Measurements from ENCODE around the gene KIAA1328.
"Not testable (repeated sequence)": the region's sequence is repeated elsewhere in the genome, so short reads cannot be mapped to it uniquely, and the experiment has no call there.

Gene KIAA1328

GRCh38 chr18:37156330-37156942, 327.5 kb downstream of the KIAA1328 start:
- no peak for TF ChIP-seq CTCF (IDR thresholded peaks at IDR 0.05; ENCODE audit: control insufficient read depth, insufficient read depth, low read depth, low read length, missing control alignments)
- no peak overlapping the region for H3K4me3 ChIP-seq (ENCODE audit: control insufficient read depth, low read depth, low read length)
- DNase-seq (ENCODE audit: low read depth) = no peak

- TF ChIP-seq CTCF (IDR thresholded peaks at IDR 0.05; ENCODE audit: control insufficient read depth, insufficient read depth, low read depth, low read length, missing control alignments) = no peak
- H3K4me3 ChIP-seq (ENCODE audit: control insufficient read depth, low read depth, low read length) = no peak overlapping the region
Measured at GRCh38 chr18:37160038-37160820, 331.3 kb downstream of the KIAA1328 start.

GRCh38 chr18:37161491-37161890, 332.6 kb downstream of the KIAA1328 start:
- no peak for TF ChIP-seq CTCF (IDR thresholded peaks at IDR 0.05; ENCODE audit: control insufficient read depth, insufficient read depth, low read depth, low read length, missing control alignments)
- no peak overlapping the region for H3K4me3 ChIP-seq (ENCODE audit: control insufficient read depth, low read depth, low read length)
- DNase-seq (ENCODE audit: low read depth) = no peak

More at GRCh38 chr18:37160038-37160820, 331.3 kb downstream of the KIAA1328 start:
- no peak for DNase-seq (ENCODE audit: low read depth)

- H3K4me3 ChIP-seq (ENCODE audit: control insufficient read depth, low read depth, low read length) = no peak overlapping the region
- DNase-seq (ENCODE audit: low read depth) = no peak
- TF ChIP-seq CTCF (IDR thresholded peaks at IDR 0.05; ENCODE audit: control insufficient read depth, insufficient read depth, low read depth, low read length, missing control alignments) = no peak
Measured at GRCh38 chr18:37162551-37162950, 333.6 kb downstream of the KIAA1328 start.

GRCh38 chr18:37163119-37163518, 334.2 kb downstream of the KIAA1328 start:
- TF ChIP-seq CTCF (IDR thresholded peaks at IDR 0.05; ENCODE audit: control insufficient read depth, insufficient read depth, low read depth, low read length, missing control alignments) = no peak
- H3K4me3 ChIP-seq (ENCODE audit: control insufficient read depth, low read depth, low read length) = no peak overlapping the region
- DNase-seq (ENCODE audit: low read depth) = no peak

- no peak overlapping the region for H3K4me3 ChIP-seq (ENCODE audit: control insufficient read depth, low read depth, low read length)
- TF ChIP-seq CTCF (IDR thresholded peaks at IDR 0.05; ENCODE audit: control insufficient read depth, insufficient read depth, low read depth, low read length, missing control alignments) = no peak
- DNase-seq (ENCODE audit: low read depth) = no peak
Measured at GRCh38 chr18:37166491-37166890, 337.6 kb downstream of the KIAA1328 start.

- not testable (repeated sequence) for H3K4me3 ChIP-seq (ENCODE audit: control insufficient read depth, low read depth, low read length); DNase-seq (ENCODE audit: low read depth)
Measured at GRCh38 chr18:37166966-37167365, 338.0 kb downstream of the KIAA1328 start.
